CD4-positive, alpha-beta T cell (primary cell): ENCODE results near the gene DCP2. TPM values are rescaled to one million over a fixed set of nuclear protein-coding genes. Genes with fewer than 3 reads are reported as not detected.

Experiments used
- ATAC-seq: fragments of 200-7000 bp; cut with Tn5 transposase; one replicate; pipeline ENCODE4 v1.10.0; 2022; ENCODE audit warnings: mild to moderate bottlenecking; ENCODE audit not compliant: poor library complexity
- CTCF ChIA-PET: fragments of 350-600 bp; sonication (Branson Sonifier 250); formaldehyde crosslinking; loops from one replicate; lab custom pipeline; 2021; ENCODE audit warnings: antibody characterized with exemption, inconsistent platforms; lab: Charles Lee
- POLR2A ChIA-PET: fragments of 350-600 bp; sonication (Branson Sonifier 250); formaldehyde crosslinking; loops from one replicate; lab custom pipeline; 2021; ENCODE audit warnings: antibody characterized with exemption, inconsistent platforms; lab: Charles Lee
- DNase-seq, 14 experiments: peaks; one replicate each; pipeline ENCODE4 v3.0.0-alpha.2; 2013 to 2020; ENCODE audit warnings: mixed read lengths in 2 of 14
- H3K27ac ChIP-seq, 2 donors: one replicate each; pipeline versions ENCODE4 v1.5.1 to v1.7.0; 2013; ENCODE audit warnings: low read length in 2 of 2, low read depth in 1 of 2, mild to moderate bottlenecking in 1 of 2
- H3K27me3 ChIP-seq, 2 experiments: 1 replicate in 1 of 2; 2 replicates in 1 of 2; pipeline versions ENCODE4 v1.6.1 to v1.7.0; 2013; ENCODE audit warnings: low read length in 2 of 2, control low read depth in 1 of 2, mild to moderate bottlenecking in 1 of 2, moderate library complexity in 1 of 2; ENCODE audit not compliant: insufficient read depth in 2 of 2, control insufficient read depth in 1 of 2
- H3K36me3 ChIP-seq: one replicate; pipeline ENCODE4 v1.6.1; 2013; ENCODE audit warnings: low read length, control low read depth; ENCODE audit not compliant: insufficient read depth
- H3K4me1 ChIP-seq: one replicate; pipeline ENCODE4 v1.6.1; 2013; ENCODE audit warnings: low read length, control low read depth; ENCODE audit not compliant: insufficient read depth
- H3K4me3 ChIP-seq: one replicate; pipeline ENCODE4 v1.5.1; 2013; ENCODE audit warnings: mild to moderate bottlenecking, low read length, moderate library complexity
- H3K9me3 ChIP-seq, 2 experiments: 1 replicate in 1 of 2; 2 replicates in 1 of 2; pipeline versions ENCODE4 v1.6.1 to v1.7.0; 2013; ENCODE audit warnings: low read length in 2 of 2, mild to moderate bottlenecking in 2 of 2, control low read depth in 1 of 2, moderate library complexity in 1 of 2; ENCODE audit not compliant: control insufficient read depth in 1 of 2, insufficient read depth in 1 of 2
- H3K27ac Mint-ChIP-seq: one replicate; pipeline ENCODE4 v1.8.0; 2020; ENCODE audit warnings: mixed read lengths
- H3K27me3 Mint-ChIP-seq: one replicate; pipeline ENCODE4 v1.8.0; 2021; ENCODE audit warnings: mixed read lengths
- H3K36me3 Mint-ChIP-seq: one replicate; pipeline ENCODE4 v1.8.0; 2021; ENCODE audit warnings: low read depth, mixed read lengths
- H3K4me1 Mint-ChIP-seq: one replicate; pipeline ENCODE4 v1.8.0; 2021; ENCODE audit warnings: low read depth, mixed read lengths
- H3K4me3 Mint-ChIP-seq: one replicate; pipeline ENCODE4 v1.8.0; 2020; ENCODE audit warnings: mild to moderate bottlenecking, mixed read lengths
- H3K9me3 Mint-ChIP-seq: one replicate; pipeline ENCODE4 v1.8.0; 2020; ENCODE audit warnings: mixed read lengths
- intact Hi-C, 2 experiments: fragments of 100-400 bp; cut with DNase I in 1 of 2; cut with micrococcal nuclease in 1 of 2; formaldehyde crosslinking; loops; one replicate each; pipeline versions ENCODE4 v1.15.1 to v1.9.0; 2023 to 2025; cut with DNase I, micrococcal nuclease
- total RNA-seq, 174 experiments: library from RNA in 2 of 174; stranded (reverse) in 2 of 174; gene quantifications; one replicate each; pipeline ENCODE4 v1.2.3 and lab custom pipeline; 2021 to 2026
- TF ChIP-seq, protein P1 (sequence below): fragments of 200-600 bp; IDR thresholded peaks from one replicate; pipeline ENCODE4 v1.8.0; 2022; ENCODE audit warnings: antibody characterized with exemption, mild to moderate bottlenecking

Gene DCP2
- total RNA-seq, 2 experiments from 2014 or later, result 86.3 to 87.1 TPM

DNA sequence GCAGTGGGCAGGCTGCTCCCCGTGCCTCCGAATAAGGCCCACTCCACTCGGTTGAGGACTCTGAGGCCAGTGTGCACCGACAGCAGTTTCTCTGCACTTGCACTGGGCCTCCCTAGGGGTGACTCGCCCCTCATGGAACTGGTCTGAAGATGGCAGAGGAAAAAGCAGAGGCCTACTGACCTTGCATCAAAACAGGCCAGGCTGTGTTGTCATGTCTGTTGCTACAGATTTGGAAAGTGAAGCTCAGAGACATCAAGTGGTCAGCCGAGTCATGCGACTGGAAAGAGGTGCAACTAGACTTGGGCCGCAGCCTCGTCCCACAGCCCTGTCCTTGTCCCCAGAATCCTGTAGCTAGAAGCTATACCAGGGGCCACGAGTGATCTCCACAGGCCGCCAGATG, 78.3 kb downstream of the DCP2 start:
- intact Hi-C loops, result no loop called here
- Histone ChIP-seq H3K4me1 (peaks cover 29% of the 10 kb centered on the region), H3K9me3 (no peaks in the 10 kb centered on the region), H3K27me3 (no peaks in the 10 kb centered on the region), H3K27ac (no peak overlapping the region), H3K4me3 (no peak overlapping the region), H3K36me3 (no peaks in the 10 kb centered on the region)
- ATAC-seq (no peak), DNase-seq (no peak)
- no peaks in the 10 kb centered on the region for H3K27me3 Mint-ChIP-seq
- peaks cover 21% of the 10 kb centered on the region for H3K4me1 Mint-ChIP-seq
- no peak overlapping the region for H3K27ac Mint-ChIP-seq
- no peaks in the 10 kb centered on the region for H3K36me3 Mint-ChIP-seq
- H3K9me3 Mint-ChIP-seq, result no peaks in the 10 kb centered on the region
- no peak overlapping the region for H3K4me3 Mint-ChIP-seq
- TF ChIP-seq, protein P1, sequence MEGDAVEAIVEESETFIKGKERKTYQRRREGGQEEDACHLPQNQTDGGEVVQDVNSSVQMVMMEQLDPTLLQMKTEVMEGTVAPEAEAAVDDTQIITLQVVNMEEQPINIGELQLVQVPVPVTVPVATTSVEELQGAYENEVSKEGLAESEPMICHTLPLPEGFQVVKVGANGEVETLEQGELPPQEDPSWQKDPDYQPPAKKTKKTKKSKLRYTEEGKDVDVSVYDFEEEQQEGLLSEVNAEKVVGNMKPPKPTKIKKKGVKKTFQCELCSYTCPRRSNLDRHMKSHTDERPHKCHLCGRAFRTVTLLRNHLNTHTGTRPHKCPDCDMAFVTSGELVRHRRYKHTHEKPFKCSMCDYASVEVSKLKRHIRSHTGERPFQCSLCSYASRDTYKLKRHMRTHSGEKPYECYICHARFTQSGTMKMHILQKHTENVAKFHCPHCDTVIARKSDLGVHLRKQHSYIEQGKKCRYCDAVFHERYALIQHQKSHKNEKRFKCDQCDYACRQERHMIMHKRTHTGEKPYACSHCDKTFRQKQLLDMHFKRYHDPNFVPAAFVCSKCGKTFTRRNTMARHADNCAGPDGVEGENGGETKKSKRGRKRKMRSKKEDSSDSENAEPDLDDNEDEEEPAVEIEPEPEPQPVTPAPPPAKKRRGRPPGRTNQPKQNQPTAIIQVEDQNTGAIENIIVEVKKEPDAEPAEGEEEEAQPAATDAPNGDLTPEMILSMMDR, result no peak
- ChIA-PET CTCF (no interaction called here), POLR2A (no interaction called here)

DNA sequence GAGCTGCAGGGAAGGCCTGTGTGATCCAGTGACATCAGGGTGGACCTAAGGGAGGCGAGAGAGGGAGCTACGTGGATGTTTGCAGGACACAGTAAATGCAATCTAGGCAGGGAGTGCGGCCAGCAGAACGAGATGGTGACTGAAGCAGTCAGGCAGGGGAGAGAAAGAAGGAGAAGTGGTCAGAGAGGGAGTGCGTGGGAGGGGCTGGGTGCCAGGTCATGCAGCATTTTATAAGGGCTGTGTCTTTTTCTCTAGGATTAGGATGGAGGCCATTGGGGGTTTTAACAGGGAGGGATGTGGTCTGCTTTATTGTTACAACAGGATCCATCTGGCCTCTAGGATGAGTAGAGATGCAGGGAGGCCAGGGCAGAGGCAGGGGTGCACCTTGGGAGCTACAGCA, 80.4 kb downstream of the DCP2 start:
- DNase-seq (no peak), ATAC-seq (no peak)
- no peaks in the 10 kb centered on the region for H3K9me3 ChIP-seq
- Mint-ChIP-seq H3K4me3 (no peak overlapping the region), H3K9me3 (no peaks in the 10 kb centered on the region), H3K27me3 (no peaks in the 10 kb centered on the region), H3K36me3 (no peaks in the 10 kb centered on the region), H3K4me1 (peaks cover 28% of the 10 kb centered on the region), H3K27ac (no peak overlapping the region)
- no peak overlapping the region for H3K4me3 ChIP-seq
- H3K36me3 ChIP-seq, result no peaks in the 10 kb centered on the region
- POLR2A ChIA-PET, result no interaction called here
- H3K27me3 ChIP-seq, result no peaks in the 10 kb centered on the region
- TF ChIP-seq, protein P1, result no peak
- intact Hi-C loops, result no loop called here
- H3K4me1 ChIP-seq, result peaks cover 28% of the 10 kb centered on the region
- H3K27ac ChIP-seq, result no peak overlapping the region
- CTCF ChIA-PET, result no interaction called here

DNA sequence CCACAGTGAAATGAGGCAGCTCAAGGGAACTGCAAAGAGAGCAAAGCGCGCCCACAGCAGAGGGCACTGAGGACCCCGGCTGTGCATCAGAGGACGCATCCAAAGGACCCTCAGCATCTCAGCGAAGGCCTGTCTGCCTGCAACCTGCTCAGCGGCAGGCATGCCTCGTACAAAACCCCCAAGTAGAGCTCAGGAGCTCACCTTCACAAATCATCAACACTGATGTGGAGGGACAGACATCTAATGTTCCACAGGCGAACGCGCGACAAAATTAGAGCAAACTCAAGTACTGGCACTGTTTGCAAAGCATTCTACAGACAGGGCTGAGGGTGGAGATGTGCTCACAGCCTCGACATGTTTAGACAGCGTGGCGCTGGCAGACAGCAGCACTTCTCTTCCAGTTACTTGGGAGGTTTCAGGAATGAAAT, 81.0 kb downstream of the DCP2 start:
- Mint-ChIP-seq H3K36me3 (no peaks in the 10 kb centered on the region), H3K27ac (no peak overlapping the region), H3K9me3 (no peaks in the 10 kb centered on the region), H3K27me3 (no peaks in the 10 kb centered on the region), H3K4me1 (peaks cover 34% of the 10 kb centered on the region), H3K4me3 (no peak overlapping the region)
- TF ChIP-seq, protein P1, result no peak
- intact Hi-C loops, result no loop called here
- H3K4me1 ChIP-seq, result peaks cover 32% of the 10 kb centered on the region
- H3K36me3 ChIP-seq, result no peaks in the 10 kb centered on the region
- H3K9me3 ChIP-seq, result no peaks in the 10 kb centered on the region
- no peak for DNase-seq
- no peak overlapping the region for H3K4me3 ChIP-seq
- H3K27me3 ChIP-seq, result no peaks in the 10 kb centered on the region
- ChIA-PET POLR2A (no interaction called here), CTCF (no interaction called here)
- no peak for ATAC-seq
- no peak overlapping the region for H3K27ac ChIP-seq
